Lung (tissue), 12 donors: ENCODE data around the gene WDPCP. TPM values are rescaled to one million over a fixed set of nuclear protein-coding genes. Genes with fewer than 3 reads are reported as not detected.

ENCODE experiments used
- ATAC-seq: fragments of 200-7000 bp; cut with Tn5 transposase; one replicate; pipeline ENCODE4 v1.9.1; 2020; ENCODE audit warnings: moderate number of reproducible peaks; ENCODE audit not compliant: insufficient read depth, low FRiP score
- DNase-seq, 3 donors: peaks; one replicate each; pipeline ENCODE4 v3.0.0-alpha.2; 2013 to 2017
- H3K27ac ChIP-seq, 2 donors: one replicate each; pipeline ENCODE4 v1.5.1; 2013; ENCODE audit warnings: mild to moderate bottlenecking in 2 of 2, moderate library complexity in 2 of 2, control low read depth in 1 of 2, inconsistent platforms in 1 of 2, low read depth in 1 of 2, low read length in 1 of 2
- H3K27me3 ChIP-seq, 3 donors: one replicate each; pipeline ENCODE4 v1.5.1; 2013; ENCODE audit warnings: low read length in 2 of 3; ENCODE audit not compliant: control insufficient read depth in 3 of 3, insufficient read depth in 3 of 3
- H3K36me3 ChIP-seq, 4 donors: one replicate each; pipeline ENCODE4 v1.5.1; 2013; ENCODE audit warnings: low read length in 4 of 4, mild to moderate bottlenecking in 1 of 4, moderate library complexity in 1 of 4; ENCODE audit not compliant: control insufficient read depth in 4 of 4, insufficient read depth in 4 of 4
- H3K4me1 ChIP-seq, 5 donors: one replicate each; pipeline ENCODE4 v1.5.1; 2013; ENCODE audit warnings: low read length in 5 of 5, mild to moderate bottlenecking in 2 of 5, moderate library complexity in 1 of 5; ENCODE audit not compliant: control insufficient read depth in 5 of 5, insufficient read depth in 5 of 5
- H3K4me3 ChIP-seq: one replicate; pipeline ENCODE4 v1.5.1; 2013; ENCODE audit warnings: mild to moderate bottlenecking, control low read depth, moderate library complexity
- H3K9ac ChIP-seq, 2 donors: one replicate each; pipeline ENCODE4 v1.5.1; 2013; ENCODE audit warnings: low read length in 2 of 2, control low read depth in 1 of 2; ENCODE audit not compliant: insufficient read depth in 1 of 2
- H3K9me3 ChIP-seq, 4 donors: one replicate each; pipeline ENCODE4 v1.5.1; 2013; ENCODE audit warnings: low read length in 3 of 4, mild to moderate bottlenecking in 1 of 4, moderate library complexity in 1 of 4; ENCODE audit not compliant: control insufficient read depth in 4 of 4, insufficient read depth in 3 of 4
- CTCF ChIP-seq: IDR thresholded peaks from 2 replicates; pipeline ENCODE4 v1.5.1; 2012; ENCODE audit warnings: mild to moderate bottlenecking; ENCODE audit errors: control extremely low read depth, extremely low read depth
- WGBS, 2 donors: extraction: QIAGEN DNeasy Blood & Tissue Kit; methylation state at CpG; one replicate each; pipeline ENCODE4 v1.1.7; 2013; 5-methylcytosine and 5-hydroxymethylcytosine counted together
- polyA plus RNA-seq, 2 donors: library from polyadenylated mRNA; stranded (reverse); fragments of 200-250 nt; gene quantifications; one replicate each; pipeline ENCODE4 v1.2.1, GENCODE V29; 2013
- total RNA-seq, 2 donors: library from RNA; depleted of rRNA in 1 of 2; stranded (reverse); fragments of >200 nt in 1 of 2; gene quantifications; one replicate each; pipeline ENCODE4 v1.2.1, GENCODE V29; 2014 to 2021
- donor health status: control.
- donor health status: control.
- donor health status: Bipolar disorder and iron deficiency.
- donor health status: healthy.
- donor health status: DM: yes; HTN: yes; CAD: no.

Gene WDPCP
- total and polyA plus RNA-seq, 4 donors: 2.3 to 40.7 (median 8.6) TPM

- Histone ChIP-seq H3K4me1 (peaks cover 2 to 17% (median 5%) of the 10 kb centered on the region in 5 donors), H3K27me3 (no peaks in the 10 kb centered on the region), H3K9ac (peak overlapping the region in 1 of 2 donors; percentile 11), H3K4me3 (no peak overlapping the region), H3K36me3 (peaks cover 3 to 21% (median 10%) of the 10 kb centered on the region in 4 donors), H3K9me3 (no peaks in the 10 kb centered on the region), H3K27ac (peak overlapping the region in 1 of 2 donors; percentile 95)
- DNase-seq (peak in 1 of 3 donors; percentile 11), ATAC-seq (no peak)
- TF ChIP-seq CTCF: no peak
- WGBS, 2 donors: 48 to 49% methylated on average over 3 of the region's 3 CpGs
Measured at GRCh38 chr2:63590626-63591408, 2.5 kb upstream of the WDPCP start.

- TF ChIP-seq CTCF: no peak
- Histone ChIP-seq H3K27ac (peak overlapping the region; percentile 89 to 95), H3K36me3 (peaks cover 2 to 8% (median 2%) of the 10 kb centered on the region in 4 donors), H3K9ac (peak overlapping the region; percentile 58 to 74), H3K4me1 (peaks cover 2 to 17% (median 5%) of the 10 kb centered on the region in 5 donors), H3K4me3 (peak overlapping the region; percentile 84), H3K9me3 (no peaks in the 10 kb centered on the region), H3K27me3 (no peaks in the 10 kb centered on the region)
- ATAC-seq (peak; percentile 29), DNase-seq (peak in 1 of 3 donors; percentile 10)
- WGBS, 2 donors: 7 to 11% methylated on average over 26 of the region's 26 CpGs
Measured at GRCh38 chr2:63589148-63589958, 1.1 kb upstream of the WDPCP start.

GRCh38 chr2:63587814-63588384, 378 bp downstream of the WDPCP start:
- TF ChIP-seq CTCF: no peak
- peak; percentile 14 for ATAC-seq
- Histone ChIP-seq H3K27me3 (no peaks in the 10 kb centered on the region), H3K9ac (peak overlapping the region; percentile 17 to 54), H3K4me3 (peak overlapping the region; percentile 89), H3K9me3 (no peaks in the 10 kb centered on the region), H3K36me3 (peaks cover 0 to 3% (median 0%) of the 10 kb centered on the region in 4 donors), H3K4me1 (peaks cover 2 to 17% (median 4%) of the 10 kb centered on the region in 5 donors), H3K27ac (peak overlapping the region; percentile 80 to 96)
- WGBS, 2 donors: 0 to 1% methylated on average over 33 of the region's 33 CpGs
- DNase-seq: peak in 2 of 3 donors; percentile 18 to 23
